HepG2 (cell line): ENCODE measurements around the gene ATG9A. TPM values are rescaled to one million over a fixed set of nuclear protein-coding genes. Genes with fewer than 3 reads are reported as not detected.

ENCODE experiments used
- ATF3 ChIP-seq: sonication (generic); formaldehyde crosslinking; IDR thresholded peaks from 2 replicates; pipeline ENCODE4 v1.4.0; 2020; ENCODE audit warnings: missing genetic modification reagents
- CHD4 ChIP-seq: fragments of 200-600 bp; sonication (generic); IDR thresholded peaks from 2 replicates; pipeline ENCODE4 v1.7.0; 2017; ENCODE audit warnings: mild to moderate bottlenecking, low read length, borderline replicate concordance
- DMAP1 ChIP-seq: IDR thresholded peaks from 2 replicates; pipeline ENCODE4 v1.6.1; 2016
- E2F1 ChIP-seq: sonication (generic); formaldehyde crosslinking; IDR thresholded peaks from 2 replicates; pipeline ENCODE4 v1.5.0; 2020; ENCODE audit warnings: missing genetic modification reagents
- FOXA1 ChIP-seq, 2 experiments: fragments of 450-650 bp in 1 of 2; sonication (generic) in 1 of 2; formaldehyde crosslinking in 1 of 2; IDR thresholded peaks; 2 replicates each; pipeline versions ENCODE4 v1.4.0 to v1.6.1; 2016 to 2020; ENCODE audit warnings: missing genetic modification reagents in 1 of 2
- FOXJ3 ChIP-seq: sonication (generic); formaldehyde crosslinking; IDR thresholded peaks from 2 replicates; pipeline ENCODE4 v1.4.0; 2020; ENCODE audit warnings: missing genetic modification reagents, mild to moderate bottlenecking, borderline replicate concordance
- GABPB1 ChIP-seq: IDR thresholded peaks from 2 replicates; pipeline ENCODE4 v1.6.1; 2016; ENCODE audit warnings: mild to moderate bottlenecking, missing genetic modification reagents, moderate library complexity, missing compliant biosample characterization
- GLI4 ChIP-seq: sonication (generic); formaldehyde crosslinking; IDR thresholded peaks from 2 replicates; pipeline ENCODE4 v1.5.1; 2020; ENCODE audit warnings: missing genetic modification reagents, mild to moderate bottlenecking, moderate library complexity, borderline replicate concordance
- HES4 ChIP-seq: sonication (generic); formaldehyde crosslinking; IDR thresholded peaks from 2 replicates; pipeline ENCODE4 v1.9.0; 2021; ENCODE audit warnings: mild to moderate bottlenecking, missing genetic modification reagents, borderline replicate concordance
- MXD4 ChIP-seq: IDR thresholded peaks from 2 replicates; pipeline ENCODE4 v1.6.1; 2016; ENCODE audit warnings: mild to moderate bottlenecking, missing biosample characterization, missing genetic modification reagents
- PREB ChIP-seq: sonication (generic); formaldehyde crosslinking; IDR thresholded peaks from 2 replicates; pipeline ENCODE4 v1.4.0; 2020; ENCODE audit warnings: missing genetic modification reagents
- RAD51 ChIP-seq: fragments of 450-650 bp; IDR thresholded peaks from 2 replicates; pipeline ENCODE4 v1.6.1; 2016; ENCODE audit warnings: borderline replicate concordance
- ZBTB7B ChIP-seq: sonication (generic); formaldehyde crosslinking; IDR thresholded peaks from 2 replicates; pipeline ENCODE4 v1.4.0; 2020; ENCODE audit warnings: missing genetic modification reagents
- ZFP37 ChIP-seq: sonication (generic); formaldehyde crosslinking; IDR thresholded peaks from 2 replicates; pipeline ENCODE4 v1.4.0; 2020; ENCODE audit warnings: missing genetic modification reagents, borderline replicate concordance
- ZFP90 ChIP-seq: sonication (generic); formaldehyde crosslinking; IDR thresholded peaks from 2 replicates; pipeline ENCODE4 v1.8.0; 2022; ENCODE audit warnings: missing genetic modification reagents, mild to moderate bottlenecking, inconsistent platforms, borderline replicate concordance
- ZKSCAN8 ChIP-seq: IDR thresholded peaks from 2 replicates; pipeline ENCODE4 v1.6.1; 2016; ENCODE audit warnings: borderline replicate concordance, missing genetic modification reagents, missing compliant biosample characterization
- ZNF234 ChIP-seq: sonication (generic); formaldehyde crosslinking; conservative IDR thresholded peaks from 2 replicates; pipeline ENCODE4 v1.5.1; 2020; ENCODE audit warnings: mild to moderate bottlenecking, missing genetic modification reagents
- ZNF24 ChIP-seq: fragments of 450-650 bp; IDR thresholded peaks from 2 replicates; pipeline ENCODE4 v1.6.1; 2017; ENCODE audit warnings: antibody characterized with exemption, mild to moderate bottlenecking
- ZNF256 ChIP-seq: sonication (generic); formaldehyde crosslinking; conservative IDR thresholded peaks from 2 replicates; pipeline ENCODE4 v1.4.0; 2020; ENCODE audit warnings: missing genetic modification reagents
- ZNF282 ChIP-seq: fragments of 450-650 bp; IDR thresholded peaks from 2 replicates; pipeline ENCODE4 v1.6.1; 2018; ENCODE audit not compliant: partially characterized antibody
- ZNF382 ChIP-seq: sonication (generic); formaldehyde crosslinking; IDR thresholded peaks from 2 replicates; pipeline ENCODE4 v1.5.0; 2020; ENCODE audit warnings: missing genetic modification reagents, mild to moderate bottlenecking, borderline replicate concordance
- ZNF547 ChIP-seq: sonication (generic); formaldehyde crosslinking; IDR thresholded peaks from 2 replicates; pipeline ENCODE4 v1.5.1; 2020; ENCODE audit warnings: mild to moderate bottlenecking, missing genetic modification reagents
- ZNF549 ChIP-seq: sonication (generic); formaldehyde crosslinking; IDR thresholded peaks from 2 replicates; pipeline ENCODE4 v1.5.0; 2020; ENCODE audit warnings: missing genetic modification reagents
- ZNF557 ChIP-seq: sonication (generic); formaldehyde crosslinking; IDR thresholded peaks from 2 replicates; pipeline ENCODE4 v1.4.0; 2020; ENCODE audit warnings: missing genetic modification reagents
- ZNF75D ChIP-seq: sonication (generic); formaldehyde crosslinking; IDR thresholded peaks from 2 replicates; pipeline ENCODE4 v1.8.1; 2023; ENCODE audit warnings: missing genetic modification reagents, mild to moderate bottlenecking, borderline replicate concordance
- polyA plus RNA-seq, 8 experiments: library from polyadenylated mRNA; depleted of rRNA in 3 of 8; stranded (reverse) in 7 of 8; unstranded in 1 of 8; fragments of >200 nt; fragmentation: Illumina TruSeq in 4 of 8; extraction: Trizol in 4 of 8; gene quantifications; 2 replicates each; pipeline versions ENCODE4 v1.2.1 to v1.2.3, GENCODE V29; 2011 to 2016; ENCODE audit warnings: low read depth in 4 of 8, missing spikeins in 1 of 8, mixed read lengths in 1 of 8; ENCODE audit not compliant: insufficient read depth in 1 of 8
- total RNA-seq, 5 experiments: library from RNA; depleted of rRNA; stranded (reverse); fragments of >200 nt; fragmentation: Illumina TruSeq; extraction: Trizol; gene quantifications; 2 replicates each; pipeline ENCODE4 v1.2.3, GENCODE V29; 2016; ENCODE audit warnings: low read depth in 1 of 5
- TF ChIP-seq, protein P1 (sequence below): sonication (generic); formaldehyde crosslinking; IDR thresholded peaks from 2 replicates; pipeline ENCODE4 v1.5.0; 2020; ENCODE audit warnings: missing genetic modification reagents
- TF ChIP-seq, protein P2 (sequence below): fragments of 450-650 bp; IDR thresholded peaks from 2 replicates; pipeline ENCODE4 v1.6.1; 2017

ATG9A gene
- total and polyA plus RNA-seq, 2 of the 13 experiments (the other 11 are each of a cell fraction or from before 2014, with no cell fraction given), result 35.0 to 131 TPM

- TF ChIP-seq FOXA1 (IDR thresholded peaks at IDR 0.05), result peak; percentile 24; the same call in 1 of the 2 replicates
- TF ChIP-seq FOXA1 (CRISPR knock-in tag; IDR thresholded peaks at IDR 0.05), result peak; percentile 100
- TF ChIP-seq HES4 (CRISPR knock-in tag), result no peak
- TF ChIP-seq PREB (CRISPR knock-in tag), result no peak
- peak; percentile 70 for TF ChIP-seq GABPB1 (CRISPR knock-in tag)
- peak; percentile 87 for TF ChIP-seq FOXJ3
- no peak for TF ChIP-seq ZNF234 (CRISPR knock-in tag)
- TF ChIP-seq ZFP90, result no peak; the same call in 1 of the 2 replicates
- TF ChIP-seq ZNF24, result no peak
- peak; percentile 57; the same call in 1 of the 2 replicates for TF ChIP-seq DMAP1 (CRISPR knock-in tag)
- TF ChIP-seq CHD4, result no peak
- TF ChIP-seq, protein P1, sequence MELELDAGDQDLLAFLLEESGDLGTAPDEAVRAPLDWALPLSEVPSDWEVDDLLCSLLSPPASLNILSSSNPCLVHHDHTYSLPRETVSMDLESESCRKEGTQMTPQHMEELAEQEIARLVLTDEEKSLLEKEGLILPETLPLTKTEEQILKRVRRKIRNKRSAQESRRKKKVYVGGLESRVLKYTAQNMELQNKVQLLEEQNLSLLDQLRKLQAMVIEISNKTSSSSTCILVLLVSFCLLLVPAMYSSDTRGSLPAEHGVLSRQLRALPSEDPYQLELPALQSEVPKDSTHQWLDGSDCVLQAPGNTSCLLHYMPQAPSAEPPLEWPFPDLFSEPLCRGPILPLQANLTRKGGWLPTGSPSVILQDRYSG (CRISPR knock-in tag), result no peak
- no peak for TF ChIP-seq RAD51
- no peak for TF ChIP-seq E2F1 (CRISPR knock-in tag)
- no peak for TF ChIP-seq ZNF75D (CRISPR knock-in tag)
- no peak for TF ChIP-seq ZNF282
- no peak for TF ChIP-seq ZNF382 (CRISPR knock-in tag)
- TF ChIP-seq ZFP37, result no peak
- TF ChIP-seq ZNF549 (CRISPR knock-in tag), result no peak
- TF ChIP-seq MXD4 (CRISPR knock-in tag), result no peak
- peak; percentile 63; the same call in 1 of the 2 replicates for TF ChIP-seq ZNF547 (CRISPR knock-in tag)
- TF ChIP-seq, protein P2, sequence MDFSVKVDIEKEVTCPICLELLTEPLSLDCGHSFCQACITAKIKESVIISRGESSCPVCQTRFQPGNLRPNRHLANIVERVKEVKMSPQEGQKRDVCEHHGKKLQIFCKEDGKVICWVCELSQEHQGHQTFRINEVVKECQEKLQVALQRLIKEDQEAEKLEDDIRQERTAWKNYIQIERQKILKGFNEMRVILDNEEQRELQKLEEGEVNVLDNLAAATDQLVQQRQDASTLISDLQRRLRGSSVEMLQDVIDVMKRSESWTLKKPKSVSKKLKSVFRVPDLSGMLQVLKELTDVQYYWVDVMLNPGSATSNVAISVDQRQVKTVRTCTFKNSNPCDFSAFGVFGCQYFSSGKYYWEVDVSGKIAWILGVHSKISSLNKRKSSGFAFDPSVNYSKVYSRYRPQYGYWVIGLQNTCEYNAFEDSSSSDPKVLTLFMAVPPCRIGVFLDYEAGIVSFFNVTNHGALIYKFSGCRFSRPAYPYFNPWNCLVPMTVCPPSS, result no peak
- no peak for TF ChIP-seq ZNF557 (CRISPR knock-in tag)
- no peak; the same call in 1 of the 2 replicates for TF ChIP-seq GLI4 (CRISPR knock-in tag)
- TF ChIP-seq ZKSCAN8 (CRISPR knock-in tag), result peak; percentile 63
- TF ChIP-seq ZNF256 (CRISPR knock-in tag), result no peak
- TF ChIP-seq ATF3 (CRISPR knock-in tag), result no peak
- TF ChIP-seq ZBTB7B (CRISPR knock-in tag), result no peak
These were observed 20.0 kb upstream of the ATG9A start (continued) for GRCh38 chr2:219249203-219249980.
